ENCODE data around the gene GTPBP4. TPM values are rescaled to one million over a fixed set of nuclear protein-coding genes. Genes with fewer than 3 reads are reported as not detected.
"Not testable (repeated sequence)": the region's sequence is repeated elsewhere in the genome, so short reads cannot be mapped to it uniquely, and the experiment has no call there.

Gene GTPBP4
- total RNA-seq, 1 donor from 2014 or later, result 66.5 TPM

DNA sequence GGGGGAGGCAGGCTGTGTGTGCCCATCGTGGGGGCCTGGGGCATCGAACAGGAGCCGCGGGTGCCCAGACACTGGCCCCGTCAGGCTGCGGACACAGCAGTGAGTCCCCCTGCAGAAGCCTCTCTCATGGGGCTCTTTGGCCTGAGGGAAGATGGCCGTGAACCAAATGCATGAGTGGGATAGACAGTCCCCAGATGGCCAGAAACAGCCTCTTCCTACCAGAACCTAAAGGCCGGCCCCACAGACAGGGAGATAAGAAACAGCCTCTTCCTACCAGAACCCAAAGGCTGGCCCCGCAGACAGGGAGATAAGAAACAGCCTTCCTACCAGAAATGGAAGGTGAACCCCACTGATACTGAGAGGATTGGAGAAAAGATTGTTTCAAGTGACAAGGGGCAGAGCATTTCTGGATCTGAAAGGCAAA is 20.8 kb downstream of the GTPBP4 start:
- no peak overlapping the region for H3K4me3 ChIP-seq (ENCODE audit: low read depth, low read length)
- no peak for DNase-seq (ENCODE audit: low read depth)
- TF ChIP-seq, protein P1, sequence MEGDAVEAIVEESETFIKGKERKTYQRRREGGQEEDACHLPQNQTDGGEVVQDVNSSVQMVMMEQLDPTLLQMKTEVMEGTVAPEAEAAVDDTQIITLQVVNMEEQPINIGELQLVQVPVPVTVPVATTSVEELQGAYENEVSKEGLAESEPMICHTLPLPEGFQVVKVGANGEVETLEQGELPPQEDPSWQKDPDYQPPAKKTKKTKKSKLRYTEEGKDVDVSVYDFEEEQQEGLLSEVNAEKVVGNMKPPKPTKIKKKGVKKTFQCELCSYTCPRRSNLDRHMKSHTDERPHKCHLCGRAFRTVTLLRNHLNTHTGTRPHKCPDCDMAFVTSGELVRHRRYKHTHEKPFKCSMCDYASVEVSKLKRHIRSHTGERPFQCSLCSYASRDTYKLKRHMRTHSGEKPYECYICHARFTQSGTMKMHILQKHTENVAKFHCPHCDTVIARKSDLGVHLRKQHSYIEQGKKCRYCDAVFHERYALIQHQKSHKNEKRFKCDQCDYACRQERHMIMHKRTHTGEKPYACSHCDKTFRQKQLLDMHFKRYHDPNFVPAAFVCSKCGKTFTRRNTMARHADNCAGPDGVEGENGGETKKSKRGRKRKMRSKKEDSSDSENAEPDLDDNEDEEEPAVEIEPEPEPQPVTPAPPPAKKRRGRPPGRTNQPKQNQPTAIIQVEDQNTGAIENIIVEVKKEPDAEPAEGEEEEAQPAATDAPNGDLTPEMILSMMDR (conservative IDR thresholded peaks at IDR 0.05; ENCODE audit: low read depth, low read length), result no peak

GRCh38 chr10:1009947-1010346 is 21.7 kb downstream of the GTPBP4 start:
- not testable (repeated sequence) for H3K4me3 ChIP-seq (ENCODE audit: low read depth, low read length); DNase-seq (ENCODE audit: low read depth)

DNA sequence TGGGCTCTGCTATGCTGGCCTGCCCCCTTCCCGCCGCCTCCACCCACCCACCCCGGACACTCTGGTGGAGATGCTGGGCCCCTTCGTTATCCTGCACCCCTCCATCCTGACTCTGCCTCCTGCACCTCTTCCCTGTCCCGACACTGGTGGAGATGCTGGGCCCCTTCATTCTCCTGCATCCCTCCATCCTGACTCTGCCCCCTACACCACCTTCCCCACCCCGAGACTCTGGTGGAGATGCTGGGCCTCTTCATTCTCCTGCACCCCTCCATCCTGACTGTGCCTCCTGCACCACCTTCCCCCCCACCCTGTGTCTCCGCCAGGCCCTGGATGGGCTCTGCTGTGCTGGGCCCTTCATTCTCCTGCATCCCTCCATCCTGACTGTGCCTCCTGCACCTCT is 22.5 kb downstream of the GTPBP4 start:
- DNase-seq (ENCODE audit: low read depth), result no peak
- TF ChIP-seq, protein P1 (conservative IDR thresholded peaks at IDR 0.05; ENCODE audit: low read depth, low read length), result no peak
- H3K4me3 ChIP-seq (ENCODE audit: low read depth, low read length), result no peak overlapping the region

DNA sequence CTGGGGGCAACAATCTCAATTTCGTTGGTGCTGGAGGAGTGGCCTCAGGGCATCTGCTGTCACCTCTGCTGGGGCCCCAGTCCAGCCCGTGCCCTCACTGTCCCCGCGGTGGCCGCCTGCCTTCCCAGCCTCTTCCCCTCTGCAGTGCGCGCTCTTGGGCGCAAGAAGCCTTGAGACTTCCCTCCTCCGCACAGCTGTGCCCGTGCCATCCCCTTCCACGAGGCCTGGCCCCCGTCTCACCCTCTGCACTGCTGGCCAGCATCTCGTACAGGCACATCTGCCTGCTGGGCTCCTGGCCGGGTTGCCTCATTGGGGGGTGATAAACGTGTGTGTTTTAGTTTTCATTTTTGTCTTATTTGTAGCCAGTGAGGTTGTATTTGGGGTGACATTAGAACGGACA is 23.5 kb downstream of the GTPBP4 start:
- no peak overlapping the region for H3K4me3 ChIP-seq (ENCODE audit: low read depth, low read length)
- TF ChIP-seq, protein P1 (conservative IDR thresholded peaks at IDR 0.05; ENCODE audit: low read depth, low read length), result no peak
- DNase-seq (ENCODE audit: low read depth), result no peak

- no peak overlapping the region for H3K4me3 ChIP-seq (ENCODE audit: low read depth, low read length)
- DNase-seq (ENCODE audit: low read depth), result no peak
- TF ChIP-seq, protein P1 (conservative IDR thresholded peaks at IDR 0.05; ENCODE audit: low read depth, low read length), result no peak
These were observed 27.5 kb downstream of the GTPBP4 start for GRCh38 chr10:1015688-1016087.

- DNase-seq (ENCODE audit: low read depth), result no peak
- no peak overlapping the region for H3K4me3 ChIP-seq (ENCODE audit: low read depth, low read length)
- TF ChIP-seq, protein P1 (conservative IDR thresholded peaks at IDR 0.05; ENCODE audit: low read depth, low read length), result no peak
These were observed 31.1 kb downstream of the GTPBP4 start for GRCh38 chr10:1019362-1019761.

DNA sequence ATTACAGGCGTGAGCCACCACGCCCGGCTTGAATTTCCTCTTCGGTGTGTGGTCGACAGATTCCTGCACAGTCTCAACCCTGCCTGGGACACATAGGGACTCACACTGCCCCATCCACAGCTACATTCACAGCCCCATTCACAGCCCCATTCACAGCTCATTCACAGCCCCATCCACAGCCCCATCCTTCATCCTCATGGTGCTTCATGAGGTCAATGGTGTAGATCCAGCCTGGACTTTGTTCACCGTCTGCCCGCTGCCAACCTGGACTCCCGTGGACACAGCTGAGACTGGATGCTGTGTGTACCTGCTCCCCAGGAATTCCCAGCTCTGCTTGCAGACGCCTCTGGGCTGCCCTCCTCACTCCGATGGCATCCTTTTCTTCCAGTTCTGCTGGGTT is 32.2 kb downstream of the GTPBP4 start:
- TF ChIP-seq, protein P1 (conservative IDR thresholded peaks at IDR 0.05; ENCODE audit: low read depth, low read length), result no peak
- no peak for DNase-seq (ENCODE audit: low read depth)
- no peak overlapping the region for H3K4me3 ChIP-seq (ENCODE audit: low read depth, low read length)

- no peak for DNase-seq (ENCODE audit: low read depth)
- TF ChIP-seq, protein P1 (conservative IDR thresholded peaks at IDR 0.05; ENCODE audit: low read depth, low read length), result no peak
- no peak overlapping the region for H3K4me3 ChIP-seq (ENCODE audit: low read depth, low read length)
These were observed 32.7 kb downstream of the GTPBP4 start for GRCh38 chr10:1020958-1021357.
